Subcutaneous adipose tissue (tissue), 4 donors: ENCODE measurements around the gene SPTBN5. TPM values are rescaled to one million over a fixed set of nuclear protein-coding genes. Genes with fewer than 3 reads are reported as not detected.

ENCODE experiments used
- CTCF ChIP-seq: fragments of 450-650 bp; IDR thresholded peaks from one replicate; pipeline ENCODE4 v1.5.1; 2016; ENCODE audit warnings: low read depth, mild to moderate bottlenecking, control low read depth, antibody characterized with exemption, moderate library complexity
- total RNA-seq, 4 donors: library from RNA; depleted of rRNA; stranded (reverse); fragments of >200 nt; gene quantifications; one replicate each; pipeline ENCODE4 v1.1.0, GENCODE V29; 2016

SPTBN5 gene
- total RNA-seq, 4 donors from 2014 or later, result 0.17 to 1.5 (median 0.52) TPM

- no peak for TF ChIP-seq CTCF
Observed at GRCh38 chr15:41825572-41826535, 68.0 kb downstream of the SPTBN5 start.

- TF ChIP-seq CTCF, result no peak
Observed at GRCh38 chr15:41825145-41825544, 68.7 kb downstream of the SPTBN5 start.

- no peak for TF ChIP-seq CTCF
Observed at GRCh38 chr15:41824062-41824745, 69.6 kb downstream of the SPTBN5 start.

- no peak for TF ChIP-seq CTCF
Observed at GRCh38 chr15:41823502-41823901, 70.4 kb downstream of the SPTBN5 start.

- TF ChIP-seq CTCF, result no peak
Observed at GRCh38 chr15:41822957-41823356, 70.9 kb downstream of the SPTBN5 start.

- no peak for TF ChIP-seq CTCF
Observed at GRCh38 chr15:41822471-41822870, 71.4 kb downstream of the SPTBN5 start.

GRCh38 chr15:41821831-41822230 lies 72.0 kb downstream of the SPTBN5 start:
- no peak for TF ChIP-seq CTCF
